SK-N-SH treated with all-trans-retinoic acid at 6 μM for 48 hours (cell line): Measurements from ENCODE around the gene METTL26.

Experiments
- ATAC-seq: fragments of 200-7000 bp; cut with Tn5 transposase; 3 replicates; pipeline ENCODE4 v1.9.1; 2020; ENCODE audit warnings: mild to moderate bottlenecking, moderate library complexity
- ARNTL ChIP-seq: fragments of 450-650 bp; formaldehyde crosslinking; IDR thresholded peaks from 2 replicates; pipeline ENCODE4 v1.5.0; 2020; ENCODE audit warnings: low read depth, mild to moderate bottlenecking, moderate library complexity, borderline replicate concordance
- BACH2 ChIP-seq: fragments of 250-450 bp; sonication (Bioruptor Pico); IDR thresholded peaks from 2 replicates; pipeline ENCODE4 v1.9.0; 2021; ENCODE audit warnings: mild to moderate bottlenecking, borderline replicate concordance
- CREB5 ChIP-seq: fragments of 250-450 bp; sonication (Bioruptor Pico); IDR thresholded peaks from 2 replicates; pipeline ENCODE4 v1.5.1; 2020; ENCODE audit warnings: low read depth, mild to moderate bottlenecking, moderate library complexity
- CSDC2 ChIP-seq: fragments of 250-450 bp; sonication (Bioruptor Pico); IDR thresholded peaks from 2 replicates; pipeline ENCODE4 v1.5.0; 2020; ENCODE audit warnings: mild to moderate bottlenecking, moderate library complexity
- CSRNP3 ChIP-seq: fragments of 250-450 bp; sonication (Bioruptor Pico); IDR thresholded peaks from 2 replicates; pipeline ENCODE4 v1.5.1; 2021; ENCODE audit warnings: mild to moderate bottlenecking, moderate library complexity
- ESRRG ChIP-seq: fragments of 250-450 bp; sonication (Bioruptor Pico); IDR thresholded peaks from 2 replicates; pipeline ENCODE4 v1.6.1; 2021; ENCODE audit warnings: mild to moderate bottlenecking
- GLIS3 ChIP-seq: fragments of 250-450 bp; sonication (Bioruptor Pico); IDR thresholded peaks from 2 replicates; pipeline ENCODE4 v1.5.0; 2020; ENCODE audit warnings: mild to moderate bottlenecking, moderate library complexity
- ISL1 ChIP-seq: fragments of 250-450 bp; sonication (Bioruptor Pico); IDR thresholded peaks from 2 replicates; pipeline ENCODE4 v2.1.2; 2022; ENCODE audit warnings: mild to moderate bottlenecking, moderate library complexity
- OSR1 ChIP-seq: fragments of 250-450 bp; sonication (Bioruptor Pico); IDR thresholded peaks from 2 replicates; pipeline ENCODE4 v1.8.0; 2022; ENCODE audit warnings: moderate library complexity, mild to moderate bottlenecking, inconsistent platforms
- PPARA ChIP-seq: fragments of 250-450 bp; sonication (Bioruptor Pico); IDR thresholded peaks from 2 replicates; pipeline ENCODE4 v1.5.0; 2020; ENCODE audit warnings: mild to moderate bottlenecking, borderline replicate concordance
- RARB ChIP-seq: fragments of 250-450 bp; sonication (Bioruptor Pico); IDR thresholded peaks from 2 replicates; pipeline ENCODE4 v1.8.0; 2021; ENCODE audit warnings: mild to moderate bottlenecking, moderate library complexity
- SNAI2 ChIP-seq: fragments of 250-450 bp; sonication (Bioruptor Pico); IDR thresholded peaks from 2 replicates; pipeline ENCODE4 v1.5.0; 2020; ENCODE audit warnings: mild to moderate bottlenecking, moderate library complexity
- TCF4 ChIP-seq: fragments of 250-450 bp; sonication (Bioruptor Pico); IDR thresholded peaks from 2 replicates; pipeline ENCODE4 v1.8.0; 2021; ENCODE audit warnings: mild to moderate bottlenecking, moderate library complexity, borderline replicate concordance
- TOX ChIP-seq: fragments of 250-450 bp; sonication (Bioruptor Pico); IDR thresholded peaks from 2 replicates; pipeline ENCODE4 v1.8.0; 2021; ENCODE audit warnings: mild to moderate bottlenecking, moderate library complexity, borderline replicate concordance
- ZC3H10 ChIP-seq: fragments of 250-450 bp; sonication (Bioruptor Pico); IDR thresholded peaks from 2 replicates; pipeline ENCODE4 v1.5.1; 2021; ENCODE audit warnings: mild to moderate bottlenecking, moderate library complexity
- ZFP3 ChIP-seq: fragments of 250-450 bp; sonication (Bioruptor Pico); IDR thresholded peaks from 2 replicates; pipeline ENCODE4 v1.5.0; 2020; ENCODE audit warnings: mild to moderate bottlenecking, moderate library complexity
- ZNF565 ChIP-seq: fragments of 450-650 bp; formaldehyde crosslinking; conservative IDR thresholded peaks from 2 replicates; pipeline ENCODE4 v1.5.0; 2020; ENCODE audit warnings: low read depth, mild to moderate bottlenecking, moderate library complexity
- ZNF70 ChIP-seq: fragments of 450-650 bp; formaldehyde crosslinking; IDR thresholded peaks from 2 replicates; pipeline ENCODE4 v1.5.0; 2020; ENCODE audit warnings: mild to moderate bottlenecking, moderate library complexity
- ZNF8 ChIP-seq: fragments of 450-650 bp; formaldehyde crosslinking; IDR thresholded peaks from 2 replicates; pipeline ENCODE4 v1.5.0; 2020; ENCODE audit warnings: mild to moderate bottlenecking, moderate library complexity
- TF ChIP-seq, protein P1 (sequence below): fragments of 250-450 bp; sonication (Bioruptor Pico); IDR thresholded peaks from 2 replicates; pipeline ENCODE4 v1.8.0; 2020; ENCODE audit warnings: mild to moderate bottlenecking, moderate library complexity, borderline replicate concordance
- TF ChIP-seq, protein P2 (sequence below): fragments of 250-450 bp; sonication (Bioruptor Pico); IDR thresholded peaks from 2 replicates; pipeline ENCODE4 v1.8.0; 2021; ENCODE audit warnings: low read depth, mild to moderate bottlenecking, moderate library complexity, borderline replicate concordance
- TF ChIP-seq, protein P3 (sequence below): fragments of 250-450 bp; sonication (Bioruptor Pico); IDR thresholded peaks from 2 replicates; pipeline ENCODE4 v1.5.0; 2020; ENCODE audit warnings: mild to moderate bottlenecking, moderate library complexity

METTL26 gene

GRCh38 chr16:680625-680945 is 44.5 kb upstream of the METTL26 start:
- TF ChIP-seq OSR1 (CRISPR knock-in tag) (no peak), GLIS3 (CRISPR knock-in tag) (no peak), RARB (CRISPR knock-in tag) (no peak), ARNTL (CRISPR knock-in tag) (no peak), CREB5 (no peak), ZNF8 (CRISPR knock-in tag) (no peak), PPARA (CRISPR knock-in tag) (no peak), ESRRG (no peak), SNAI2 (CRISPR knock-in tag) (no peak), ZFP3 (CRISPR knock-in tag) (no peak), TCF4 (no peak)
- TF ChIP-seq, protein P1, sequence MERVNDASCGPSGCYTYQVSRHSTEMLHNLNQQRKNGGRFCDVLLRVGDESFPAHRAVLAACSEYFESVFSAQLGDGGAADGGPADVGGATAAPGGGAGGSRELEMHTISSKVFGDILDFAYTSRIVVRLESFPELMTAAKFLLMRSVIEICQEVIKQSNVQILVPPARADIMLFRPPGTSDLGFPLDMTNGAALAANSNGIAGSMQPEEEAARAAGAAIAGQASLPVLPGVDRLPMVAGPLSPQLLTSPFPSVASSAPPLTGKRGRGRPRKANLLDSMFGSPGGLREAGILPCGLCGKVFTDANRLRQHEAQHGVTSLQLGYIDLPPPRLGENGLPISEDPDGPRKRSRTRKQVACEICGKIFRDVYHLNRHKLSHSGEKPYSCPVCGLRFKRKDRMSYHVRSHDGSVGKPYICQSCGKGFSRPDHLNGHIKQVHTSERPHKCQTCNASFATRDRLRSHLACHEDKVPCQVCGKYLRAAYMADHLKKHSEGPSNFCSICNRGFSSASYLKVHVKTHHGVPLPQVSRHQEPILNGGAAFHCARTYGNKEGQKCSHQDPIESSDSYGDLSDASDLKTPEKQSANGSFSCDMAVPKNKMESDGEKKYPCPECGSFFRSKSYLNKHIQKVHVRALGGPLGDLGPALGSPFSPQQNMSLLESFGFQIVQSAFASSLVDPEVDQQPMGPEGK (CRISPR knock-in tag): no peak
- TF ChIP-seq, protein P2, sequence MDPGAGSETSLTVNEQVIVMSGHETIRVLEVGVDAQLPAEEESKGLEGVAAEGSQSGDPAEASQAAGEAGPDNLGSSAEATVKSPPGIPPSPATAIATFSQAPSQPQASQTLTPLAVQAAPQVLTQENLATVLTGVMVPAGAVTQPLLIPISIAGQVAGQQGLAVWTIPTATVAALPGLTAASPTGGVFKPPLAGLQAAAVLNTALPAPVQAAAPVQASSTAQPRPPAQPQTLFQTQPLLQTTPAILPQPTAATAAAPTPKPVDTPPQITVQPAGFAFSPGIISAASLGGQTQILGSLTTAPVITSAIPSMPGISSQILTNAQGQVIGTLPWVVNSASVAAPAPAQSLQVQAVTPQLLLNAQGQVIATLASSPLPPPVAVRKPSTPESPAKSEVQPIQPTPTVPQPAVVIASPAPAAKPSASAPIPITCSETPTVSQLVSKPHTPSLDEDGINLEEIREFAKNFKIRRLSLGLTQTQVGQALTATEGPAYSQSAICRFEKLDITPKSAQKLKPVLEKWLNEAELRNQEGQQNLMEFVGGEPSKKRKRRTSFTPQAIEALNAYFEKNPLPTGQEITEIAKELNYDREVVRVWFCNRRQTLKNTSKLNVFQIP (CRISPR knock-in tag): no peak
- no peak for ATAC-seq

GRCh38 chr16:679814-680624 is 43.9 kb upstream of the METTL26 start, which contains the start of gene STUB1:
TSS of gene STUB1 (plus strand) at chr16:680410. CDS start at chr16:680526, 116 bp downstream.
- peak; percentile 48 for ATAC-seq
- TF ChIP-seq ESRRG: no peak
- TF ChIP-seq CSDC2: no peak
- no peak for TF ChIP-seq CSRNP3
- TF ChIP-seq GLIS3 (CRISPR knock-in tag): no peak
- no peak for TF ChIP-seq ARNTL (CRISPR knock-in tag)
- no peak for TF ChIP-seq ZNF8 (CRISPR knock-in tag)
- no peak for TF ChIP-seq ZNF70 (CRISPR knock-in tag)

- peak; percentile 44 for ATAC-seq
- TF ChIP-seq OSR1 (CRISPR knock-in tag) (no peak), SNAI2 (CRISPR knock-in tag) (no peak), RARB (CRISPR knock-in tag) (no peak), CSRNP3 (no peak), CSDC2 (no peak), ZNF565 (no peak), TOX (no peak), ISL1 (CRISPR knock-in tag) (no peak), BACH2 (CRISPR knock-in tag) (no peak), GLIS3 (CRISPR knock-in tag) (no peak), ZC3H10 (CRISPR knock-in tag) (no peak), ARNTL (CRISPR knock-in tag) (no peak), ZNF70 (CRISPR knock-in tag) (no peak), PPARA (CRISPR knock-in tag) (no peak)
- TF ChIP-seq, protein P1 (CRISPR knock-in tag): no peak
- TF ChIP-seq, protein P3, sequence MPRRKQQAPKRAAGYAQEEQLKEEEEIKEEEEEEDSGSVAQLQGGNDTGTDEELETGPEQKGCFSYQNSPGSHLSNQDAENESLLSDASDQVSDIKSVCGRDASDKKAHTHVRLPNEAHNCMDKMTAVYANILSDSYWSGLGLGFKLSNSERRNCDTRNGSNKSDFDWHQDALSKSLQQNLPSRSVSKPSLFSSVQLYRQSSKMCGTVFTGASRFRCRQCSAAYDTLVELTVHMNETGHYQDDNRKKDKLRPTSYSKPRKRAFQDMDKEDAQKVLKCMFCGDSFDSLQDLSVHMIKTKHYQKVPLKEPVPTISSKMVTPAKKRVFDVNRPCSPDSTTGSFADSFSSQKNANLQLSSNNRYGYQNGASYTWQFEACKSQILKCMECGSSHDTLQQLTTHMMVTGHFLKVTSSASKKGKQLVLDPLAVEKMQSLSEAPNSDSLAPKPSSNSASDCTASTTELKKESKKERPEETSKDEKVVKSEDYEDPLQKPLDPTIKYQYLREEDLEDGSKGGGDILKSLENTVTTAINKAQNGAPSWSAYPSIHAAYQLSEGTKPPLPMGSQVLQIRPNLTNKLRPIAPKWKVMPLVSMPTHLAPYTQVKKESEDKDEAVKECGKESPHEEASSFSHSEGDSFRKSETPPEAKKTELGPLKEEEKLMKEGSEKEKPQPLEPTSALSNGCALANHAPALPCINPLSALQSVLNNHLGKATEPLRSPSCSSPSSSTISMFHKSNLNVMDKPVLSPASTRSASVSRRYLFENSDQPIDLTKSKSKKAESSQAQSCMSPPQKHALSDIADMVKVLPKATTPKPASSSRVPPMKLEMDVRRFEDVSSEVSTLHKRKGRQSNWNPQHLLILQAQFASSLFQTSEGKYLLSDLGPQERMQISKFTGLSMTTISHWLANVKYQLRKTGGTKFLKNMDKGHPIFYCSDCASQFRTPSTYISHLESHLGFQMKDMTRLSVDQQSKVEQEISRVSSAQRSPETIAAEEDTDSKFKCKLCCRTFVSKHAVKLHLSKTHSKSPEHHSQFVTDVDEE (CRISPR knock-in tag): no peak
Measured at GRCh38 chr16:678858-679813, 43.0 kb upstream of the METTL26 start.
